IMR-90 (cell line): ENCODE measurements around the gene PALS1. TPM values are rescaled to one million over a fixed set of nuclear protein-coding genes. Genes with fewer than 3 reads are reported as not detected.
A peak's percentile ranks its signal among the peaks of the same experiment; 100 is the strongest.

Source experiments
- ATAC-seq: fragments of 200-7000 bp; cut with Tn5 transposase; 2 replicates; pipeline ENCODE4 v1.9.1; 2020; ENCODE audit warnings: low read depth, mild to moderate bottlenecking, moderate library complexity
- BruUV-seq: library from RNA; stranded (reverse); fragments of 400-500 nt; replicated peaks from 2 replicates; lab custom pipeline; 2021; lab: Mats Ljungman, UMichigan
- CTCF ChIA-PET: fragments of 300-600 bp; formaldehyde crosslinking; extraction: SDS; loops from one replicate; lab custom pipeline; 2021; ENCODE audit warnings: antibody characterized with exemption; lab: Yijun Ruan, JAX
- POLR2A ChIA-PET: fragments of 300-600 bp; sonication (Branson Sonifier 250); formaldehyde crosslinking; loops from one replicate; lab custom pipeline; 2022; ENCODE audit warnings: antibody characterized with exemption; ENCODE audit not compliant: unreplicated experiment; lab: Charles Lee
- DNase-seq: peaks from one replicate; pipeline ENCODE4 v3.0.0; 2013
- H2AFZ ChIP-seq: replicated peaks from 2 replicates; pipeline ENCODE3; 2013; ENCODE audit warnings: low read length, mild to moderate bottlenecking; ENCODE audit not compliant: poor library complexity
- H2AK5ac ChIP-seq: 2 replicates; pipeline ENCODE4 v1.6.1; 2013; ENCODE audit warnings: low read depth, low read length, inconsistent platforms
- H2AK9ac ChIP-seq: replicated peaks from 2 replicates; pipeline ENCODE3; 2013; ENCODE audit warnings: mild to moderate bottlenecking, low read depth, low read length, moderate library complexity; ENCODE audit not compliant: poor library complexity
- H2BK120ac ChIP-seq: 2 replicates; pipeline ENCODE4 v1.6.1; 2013; ENCODE audit warnings: low read depth, low read length, inconsistent platforms
- H2BK15ac ChIP-seq: 3 replicates; pipeline ENCODE4 v1.6.1; 2013; ENCODE audit warnings: low read depth, low read length, inconsistent platforms
- H2BK20ac ChIP-seq: 2 replicates; pipeline ENCODE4 v1.6.1; 2013; ENCODE audit warnings: low read depth, mild to moderate bottlenecking, inconsistent platforms, low read length, moderate library complexity
- H2BK5ac ChIP-seq: 2 replicates; pipeline ENCODE4 v1.6.1; 2013; ENCODE audit warnings: mild to moderate bottlenecking, low read depth, low read length, inconsistent platforms; ENCODE audit not compliant: poor library complexity, severe bottlenecking
- H3K14ac ChIP-seq: replicated peaks from 2 replicates; pipeline ENCODE4 v1.6.1; 2013; ENCODE audit warnings: low read depth, low read length, inconsistent platforms
- H3K18ac ChIP-seq: 2 replicates; pipeline ENCODE4 v1.6.1; 2013; ENCODE audit warnings: low read depth, low read length, control low read depth
- H3K23ac ChIP-seq: 2 replicates; pipeline ENCODE4 v1.6.1; 2013; ENCODE audit warnings: low read depth, low read length, inconsistent platforms
- H3K27ac ChIP-seq: 2 replicates; pipeline ENCODE4 v1.5.1; 2013; ENCODE audit warnings: mild to moderate bottlenecking, control low read depth, low read length; ENCODE audit not compliant: insufficient read depth
- H3K27me3 ChIP-seq: 2 replicates; pipeline ENCODE4 v1.6.1; 2013; ENCODE audit warnings: low read length; ENCODE audit not compliant: control insufficient read depth, insufficient read depth
- H3K36me3 ChIP-seq: 2 replicates; pipeline ENCODE4 v1.6.1; 2013; ENCODE audit warnings: low read length, mixed read lengths; ENCODE audit not compliant: control insufficient read depth, insufficient read depth
- H3K4ac ChIP-seq: 2 replicates; pipeline ENCODE4 v1.6.1; 2013; ENCODE audit warnings: low read depth, low read length, inconsistent platforms
- H3K4me1 ChIP-seq: 2 replicates; pipeline ENCODE4 v1.6.1; 2013; ENCODE audit warnings: low read length, mixed read lengths; ENCODE audit not compliant: control insufficient read depth, insufficient read depth
- H3K4me2 ChIP-seq: 2 replicates; pipeline ENCODE4 v1.6.1; 2013; ENCODE audit warnings: low read depth, mild to moderate bottlenecking, control low read depth, low read length, moderate library complexity
- H3K4me3 ChIP-seq: 2 replicates; pipeline ENCODE4 v1.5.1; 2013; ENCODE audit warnings: low read depth, mild to moderate bottlenecking, control low read depth, low read length, moderate library complexity; ENCODE audit not compliant: insufficient read depth
- H3K56ac ChIP-seq: 2 replicates; pipeline ENCODE4 v1.6.1; 2013; ENCODE audit warnings: low read length, inconsistent platforms; ENCODE audit not compliant: insufficient read depth; ENCODE audit errors: extremely low read depth
- H3K79me1 ChIP-seq, 2 experiments: 2 replicates each; pipeline ENCODE4 v1.6.1; 2013; ENCODE audit warnings: low read length in 2 of 2, inconsistent platforms in 1 of 2, low read depth in 1 of 2
- H3K9ac ChIP-seq: 2 replicates; pipeline ENCODE4 v1.6.1; 2013; ENCODE audit warnings: low read depth, low read length, control low read depth
- H3K9me1 ChIP-seq: 2 replicates; pipeline ENCODE4 v1.6.1; 2013; ENCODE audit warnings: low read length, inconsistent platforms; ENCODE audit not compliant: insufficient read depth
- H3K9me3 ChIP-seq: 2 replicates; pipeline ENCODE4 v1.6.1; 2013; ENCODE audit warnings: low read length; ENCODE audit not compliant: control insufficient read depth, insufficient read depth
- H4K20me1 ChIP-seq: 2 replicates; pipeline ENCODE4 v1.6.1; 2013; ENCODE audit warnings: low read length, inconsistent platforms; ENCODE audit not compliant: insufficient read depth
- H4K5ac ChIP-seq: 2 replicates; pipeline ENCODE4 v1.6.1; 2013; ENCODE audit warnings: mild to moderate bottlenecking, low read depth, low read length, control low read depth
- H4K8ac ChIP-seq, 2 experiments: 2 replicates each; pipeline ENCODE4 v1.6.1; 2013; ENCODE audit warnings: low read depth in 2 of 2, low read length in 2 of 2, control low read depth in 1 of 2, inconsistent platforms in 1 of 2
- H4K91ac ChIP-seq: 2 replicates; pipeline ENCODE4 v1.6.1; 2013; ENCODE audit warnings: low read depth, low read length, inconsistent platforms; ENCODE audit not compliant: insufficient read depth
- BHLHE40 ChIP-seq: fragments of 150-350 bp; IDR thresholded peaks from 2 replicates; pipeline ENCODE4 v1.6.1; 2016; ENCODE audit warnings: mild to moderate bottlenecking, low read depth, low read length
- CEBPB ChIP-seq: IDR thresholded peaks from 2 replicates; pipeline ENCODE4 v1.6.1; 2012; ENCODE audit warnings: low read depth, low read length, improper control_type of control experiment
- CHD1 ChIP-seq: IDR thresholded peaks from 2 replicates; pipeline ENCODE4 v1.6.1; 2012; ENCODE audit warnings: low read depth, low read length, improper control_type of control experiment
- CTCF ChIP-seq: conservative IDR thresholded peaks from 2 replicates; pipeline ENCODE4 v1.5.1; 2012; ENCODE audit warnings: mild to moderate bottlenecking, low read depth, low read length, improper control_type of control experiment
- ELK1 ChIP-seq: fragments of 150-350 bp; IDR thresholded peaks from 2 replicates; pipeline ENCODE4 v1.6.1; 2016; ENCODE audit warnings: low read depth, mild to moderate bottlenecking, low read length, moderate library complexity, borderline replicate concordance
- FOS ChIP-seq: fragments of 150-350 bp; IDR thresholded peaks from 2 replicates; pipeline ENCODE4 v1.6.1; 2016; ENCODE audit warnings: low read depth, low read length
- MAFK ChIP-seq: IDR thresholded peaks from 2 replicates; pipeline ENCODE4 v1.6.1; 2012; ENCODE audit warnings: low read depth, low read length, improper control_type of control experiment
- MAZ ChIP-seq: IDR thresholded peaks from 2 replicates; pipeline ENCODE4 v1.6.1; 2012; ENCODE audit warnings: low read depth, mild to moderate bottlenecking, low read length, improper control_type of control experiment, moderate library complexity, borderline replicate concordance
- MXI1 ChIP-seq: IDR thresholded peaks from 2 replicates; pipeline ENCODE4 v1.6.1; 2012; ENCODE audit warnings: low read depth, mild to moderate bottlenecking, low read length, moderate library complexity, borderline replicate concordance
- NFE2L2 ChIP-seq: fragments of 150-350 bp; IDR thresholded peaks from 2 replicates; pipeline ENCODE4 v1.6.1; 2016; ENCODE audit warnings: low read depth, mild to moderate bottlenecking, low read length
- POLR2A ChIP-seq: IDR thresholded peaks from 2 replicates; pipeline ENCODE4 v1.6.1; 2012; ENCODE audit warnings: mild to moderate bottlenecking, low read depth, low read length
- RAD21 ChIP-seq: IDR thresholded peaks from 2 replicates; pipeline ENCODE4 v1.6.1; 2012; ENCODE audit warnings: low read length, improper control_type of control experiment
- RCOR1 ChIP-seq: IDR thresholded peaks from 2 replicates; pipeline ENCODE4 v1.6.1; 2012; ENCODE audit warnings: mild to moderate bottlenecking, low read length, improper control_type of control experiment; ENCODE audit not compliant: insufficient replicate concordance
- RFX5 ChIP-seq: IDR thresholded peaks from 2 replicates; pipeline ENCODE4 v1.8.0; 2012; ENCODE audit warnings: low read depth, mild to moderate bottlenecking, low read length, moderate library complexity
- SMC3 ChIP-seq: fragments of 150-350 bp; IDR thresholded peaks from 2 replicates; pipeline ENCODE4 v1.6.1; 2016; ENCODE audit warnings: low read depth, mild to moderate bottlenecking, antibody characterized with exemption, low read length, moderate library complexity
- USF2 ChIP-seq: fragments of 150-350 bp; IDR thresholded peaks from 2 replicates; pipeline ENCODE4 v1.6.1; 2017; ENCODE audit warnings: mild to moderate bottlenecking, antibody characterized with exemption, low read length, low read depth
- WGBS, 2 experiments: methylation state at CpG; one replicate each; pipeline versions ENCODE4 v1.1.5 to v1.1.7; 2013; ENCODE audit warnings: missing lambda C conversion rate in 2 of 2; ENCODE audit not compliant: insufficient read length in 1 of 2; ENCODE audit errors: extremely low coverage in 2 of 2; 5-methylcytosine and 5-hydroxymethylcytosine counted together
- dilution Hi-C: fragments of 300-500 bp; cut with HindIII; formaldehyde crosslinking; loops from one replicate; pipeline ENCODE4 v1.14.3; 2018; ENCODE audit warnings: low sequenced_read_pairs; ENCODE audit not compliant: unreplicated experiment
- in situ Hi-C: fragments of 300-500 bp; cut with MboI; formaldehyde crosslinking; loops from 3 replicates; pipeline ENCODE4 v1.14.3; 2019; ENCODE audit warnings: low sequenced_read_pairs, inconsistent platforms, mixed read lengths
- intact Hi-C: fragments of 100-400 bp; cut with micrococcal nuclease; formaldehyde crosslinking; loops from 2 replicates; pipeline ENCODE4 v1.10.0; 2022
- polyA plus RNA-seq, 3 experiments: library from polyadenylated mRNA; depleted of rRNA; stranded (reverse); fragments of >200 nt; gene quantifications; 2 replicates each; pipeline ENCODE4 v1.2.3, GENCODE V29; 2012; ENCODE audit warnings: low replicate concordance in 1 of 3
- total RNA-seq: library from RNA; depleted of rRNA; stranded (reverse); fragments of >200 nt; gene quantifications from 2 replicates; pipeline ENCODE4 v1.2.3, GENCODE V29; 2012

The PALS1 gene
- total and polyA plus RNA-seq, 2 of the 4 experiments (the other 2 are of a cell fraction) = 17.7 to 40.1 TPM

- no peak overlapping the region for H2AFZ ChIP-seq
- no peaks in the 10 kb centered on the region for H3K27me3 ChIP-seq
- no peak overlapping the region for H3K56ac ChIP-seq
- in situ Hi-C loops = no loop called here
- no peak overlapping the region for H2BK5ac ChIP-seq
- H3K14ac ChIP-seq = no peak overlapping the region
- H3K79me1 ChIP-seq = peaks cover 29 to 62% of the 10 kb centered on the region in 2 experiments; a peak in 3 of 4 replicates
- ATAC-seq (peak; percentile 52), DNase-seq (no peak)
- WGBS, 2 experiments = no CpG with 5 or more reads among the region's 2 CpGs
- H3K4me3 ChIP-seq = no peak overlapping the region
- H3K9me3 ChIP-seq = no peaks in the 10 kb centered on the region
- ChIA-PET POLR2A (no interaction called here), CTCF (interaction anchor here (0.6 kb wide), 1 partner anchor 28 kb away, joined by 7 read pairs; no protein-coding TSS in a partner anchor)
- no peak overlapping the region for H2BK15ac ChIP-seq
- no peak overlapping the region for H3K4ac ChIP-seq
- dilution Hi-C loops = no loop called here
- peaks cover 43% of the 10 kb centered on the region for H4K20me1 ChIP-seq
- no peak overlapping the region for H3K18ac ChIP-seq
- peaks cover under 1% of the 10 kb centered on the region; the same call in 1 of the 2 replicates for H3K36me3 ChIP-seq
- no peak overlapping the region for H2BK120ac ChIP-seq
- peaks cover 11% of the 10 kb centered on the region; the same call in 1 of the 2 replicates for H3K9me1 ChIP-seq
- no peak overlapping the region for H3K23ac ChIP-seq
- H2AK5ac ChIP-seq = no peak overlapping the region
- intact Hi-C loops = no loop called here
- TF ChIP-seq MXI1 = no peak
- no peak for TF ChIP-seq SMC3
- no peak for TF ChIP-seq NFE2L2
- no peak for TF ChIP-seq RAD21
- no peak for TF ChIP-seq CHD1
- no peak for TF ChIP-seq MAZ
- no peak for TF ChIP-seq ELK1
- TF ChIP-seq MAFK = no peak
- no peak for TF ChIP-seq FOS
- no peak for TF ChIP-seq USF2
- no peak for TF ChIP-seq RFX5
- no peak for TF ChIP-seq RCOR1
- TF ChIP-seq POLR2A = no peak
- no peak for TF ChIP-seq CEBPB
- no peak for TF ChIP-seq CTCF
- no peak for TF ChIP-seq BHLHE40
- no TSS peak for BruUV-seq
- H2BK20ac ChIP-seq = no peak overlapping the region
- peaks cover 8% of the 10 kb centered on the region; the same call in 1 of the 2 replicates for H3K4me1 ChIP-seq
- H2AK9ac ChIP-seq = no peak overlapping the region
- H4K5ac ChIP-seq = no peak overlapping the region
- no peak overlapping the region for H4K8ac ChIP-seq
- H3K9ac ChIP-seq = no peak overlapping the region
- H4K91ac ChIP-seq = no peak overlapping the region
- no peak overlapping the region for H3K27ac ChIP-seq
- H3K4me2 ChIP-seq = no peak overlapping the region
Measured at GRCh38 chr14:67253076-67253635, 11.9 kb downstream of the PALS1 start.
